Measurements from ENCODE around the gene AMZ1.

DNA sequence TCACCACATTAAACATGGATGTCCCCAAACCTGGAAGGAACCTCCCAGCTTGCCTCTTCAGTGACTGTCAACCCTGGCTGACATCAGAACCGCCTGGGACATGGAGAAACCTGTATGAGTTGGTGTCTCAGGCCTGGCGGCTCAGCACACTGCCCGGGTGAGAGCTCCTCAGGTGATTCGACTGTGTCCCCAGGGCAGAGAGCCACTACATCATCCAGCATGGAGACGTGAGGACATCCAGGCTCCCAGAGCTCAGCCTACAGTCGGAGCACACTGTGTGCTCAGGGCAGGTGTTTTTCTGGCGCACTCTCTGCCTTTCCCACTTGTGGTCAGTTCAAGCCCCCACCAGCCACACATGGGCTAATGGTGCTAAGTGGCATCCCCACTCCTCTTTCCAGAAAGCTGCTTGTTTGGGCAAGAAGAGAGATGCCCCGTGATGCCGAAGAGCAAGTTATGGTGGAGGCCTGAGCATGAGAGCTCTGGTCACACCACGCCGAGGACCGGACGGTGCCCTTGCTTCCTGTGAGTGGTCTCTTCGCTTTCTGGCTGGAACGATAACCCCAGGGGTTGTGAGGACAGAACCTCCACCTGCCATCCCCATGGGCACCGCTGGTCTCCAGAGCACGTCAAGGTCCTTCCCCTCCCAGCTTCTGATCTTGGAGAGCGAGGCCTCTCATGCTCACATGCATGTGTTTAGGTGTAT is 38.5 kb downstream of the AMZ1 start:
- no peak for TF ChIP-seq POLR2A (IDR thresholded peaks at IDR 0.05)
- TF ChIP-seq, protein P1, sequence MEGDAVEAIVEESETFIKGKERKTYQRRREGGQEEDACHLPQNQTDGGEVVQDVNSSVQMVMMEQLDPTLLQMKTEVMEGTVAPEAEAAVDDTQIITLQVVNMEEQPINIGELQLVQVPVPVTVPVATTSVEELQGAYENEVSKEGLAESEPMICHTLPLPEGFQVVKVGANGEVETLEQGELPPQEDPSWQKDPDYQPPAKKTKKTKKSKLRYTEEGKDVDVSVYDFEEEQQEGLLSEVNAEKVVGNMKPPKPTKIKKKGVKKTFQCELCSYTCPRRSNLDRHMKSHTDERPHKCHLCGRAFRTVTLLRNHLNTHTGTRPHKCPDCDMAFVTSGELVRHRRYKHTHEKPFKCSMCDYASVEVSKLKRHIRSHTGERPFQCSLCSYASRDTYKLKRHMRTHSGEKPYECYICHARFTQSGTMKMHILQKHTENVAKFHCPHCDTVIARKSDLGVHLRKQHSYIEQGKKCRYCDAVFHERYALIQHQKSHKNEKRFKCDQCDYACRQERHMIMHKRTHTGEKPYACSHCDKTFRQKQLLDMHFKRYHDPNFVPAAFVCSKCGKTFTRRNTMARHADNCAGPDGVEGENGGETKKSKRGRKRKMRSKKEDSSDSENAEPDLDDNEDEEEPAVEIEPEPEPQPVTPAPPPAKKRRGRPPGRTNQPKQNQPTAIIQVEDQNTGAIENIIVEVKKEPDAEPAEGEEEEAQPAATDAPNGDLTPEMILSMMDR (IDR thresholded peaks at IDR 0.05 in 8 of 11, conservative IDR thresholded peaks at IDR 0.05 in 3 of 11), result no peak

All from spleen (tissue), 7 donors.